Measurements from ENCODE around the gene HYAL3. TPM values are rescaled to one million over a fixed set of nuclear protein-coding genes. Genes with fewer than 3 reads are reported as not detected.

HYAL3 gene
- total and polyA plus RNA-seq, 2 of the 8 experiments (the other 6 are each of a cell fraction or from before 2014, with no cell fraction given), result 3.2 to 12.2 TPM

- TF ChIP-seq ATF2 (IDR thresholded peaks at IDR 0.05; ENCODE audit: low read length), result peak; percentile 24; the same call in 1 of the 2 replicates
- peak; percentile 52; the same call in 1 of the 2 replicates for TF ChIP-seq SP1 (IDR thresholded peaks at IDR 0.05; ENCODE audit: low read depth, low read length)
- TF ChIP-seq KDM4A (IDR thresholded peaks at IDR 0.05; ENCODE audit: low read depth, low read length, severe bottlenecking), result no peak
- TF ChIP-seq RBBP5 (IDR thresholded peaks at IDR 0.05; ENCODE audit: borderline replicate concordance, low read depth, low read length), result peak; percentile 75
- peak; percentile 46 to 61; a peak in 2 of 3 replicates for TF ChIP-seq EP300 (IDR thresholded peaks at IDR 0.05; ENCODE audit: borderline replicate concordance in 1 of 2, low read depth in 2 of 2, low read length in 2 of 2)
- TF ChIP-seq SP4 (IDR thresholded peaks at IDR 0.05; ENCODE audit: low read length), result 0 out of 2 replicates have a peak, but pooled peaks have one; percentile 34
- TF ChIP-seq NANOG (IDR thresholded peaks at IDR 0.05; ENCODE audit: insufficient read depth, low read depth, low read length, poor library complexity, severe bottlenecking), result peak; percentile 33
These were observed 34.7 kb downstream of the HYAL3 start (continued) for GRCh38 chr3:50264383-50264963.

Measured in H1 (cell line).